ENCODE data around the gene SMAP2.
A peak's percentile ranks its signal among the peaks of the same experiment; 100 is the strongest.

The SMAP2 gene

DNA sequence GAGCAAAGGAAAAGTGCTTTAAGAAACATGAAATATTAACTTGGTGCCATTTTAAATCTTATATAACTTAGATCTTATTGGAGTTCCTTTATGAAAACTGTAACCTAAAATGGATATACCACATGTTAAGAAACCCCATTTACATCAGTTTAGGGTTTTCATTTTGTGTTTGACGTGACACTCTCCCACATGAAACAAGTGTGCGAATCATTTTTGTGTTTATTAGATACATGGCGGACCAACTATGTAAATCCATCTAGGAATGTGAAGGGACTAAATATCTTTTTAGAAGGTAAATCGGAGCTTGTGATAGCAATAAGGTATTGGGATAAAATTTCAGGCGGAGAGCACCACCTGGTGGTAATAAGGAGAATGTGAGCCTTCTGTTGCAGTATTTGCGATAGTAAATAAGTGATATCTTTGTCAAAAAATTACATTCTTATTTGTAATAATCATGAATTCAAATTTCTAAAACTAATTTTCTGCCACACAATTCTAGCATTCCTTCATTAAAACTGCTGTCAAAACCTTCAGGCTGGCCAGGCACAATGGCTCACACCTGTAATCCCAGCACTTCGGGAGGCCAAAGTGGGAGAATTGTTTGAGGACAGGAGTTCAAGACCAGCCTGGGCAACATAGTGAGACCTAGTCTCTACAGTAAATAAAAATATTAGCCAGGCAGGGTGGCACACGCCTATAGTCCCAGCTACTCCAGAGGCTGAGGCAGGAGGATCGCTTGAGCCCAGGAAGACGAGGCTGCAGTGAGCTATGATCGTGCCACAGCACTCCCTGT lies 31.3 kb downstream of the SMAP2 start:
- ChIA-PET POLR2A (interaction anchor here (1.0 kb wide), 1 partner anchor 31 kb away, joined by 6 read pairs; the partner anchor contains the start of gene SMAP2), CTCF (interaction anchor here (0.6 to 4.1 kb wide), 39 partner anchors 9 to 548 kb away, joined by 3 to 46 read pairs (median 5); partner anchors contain the start of genes COL9A2, SMAP2 and ZFP69B)
- TF ChIP-seq, protein P1, sequence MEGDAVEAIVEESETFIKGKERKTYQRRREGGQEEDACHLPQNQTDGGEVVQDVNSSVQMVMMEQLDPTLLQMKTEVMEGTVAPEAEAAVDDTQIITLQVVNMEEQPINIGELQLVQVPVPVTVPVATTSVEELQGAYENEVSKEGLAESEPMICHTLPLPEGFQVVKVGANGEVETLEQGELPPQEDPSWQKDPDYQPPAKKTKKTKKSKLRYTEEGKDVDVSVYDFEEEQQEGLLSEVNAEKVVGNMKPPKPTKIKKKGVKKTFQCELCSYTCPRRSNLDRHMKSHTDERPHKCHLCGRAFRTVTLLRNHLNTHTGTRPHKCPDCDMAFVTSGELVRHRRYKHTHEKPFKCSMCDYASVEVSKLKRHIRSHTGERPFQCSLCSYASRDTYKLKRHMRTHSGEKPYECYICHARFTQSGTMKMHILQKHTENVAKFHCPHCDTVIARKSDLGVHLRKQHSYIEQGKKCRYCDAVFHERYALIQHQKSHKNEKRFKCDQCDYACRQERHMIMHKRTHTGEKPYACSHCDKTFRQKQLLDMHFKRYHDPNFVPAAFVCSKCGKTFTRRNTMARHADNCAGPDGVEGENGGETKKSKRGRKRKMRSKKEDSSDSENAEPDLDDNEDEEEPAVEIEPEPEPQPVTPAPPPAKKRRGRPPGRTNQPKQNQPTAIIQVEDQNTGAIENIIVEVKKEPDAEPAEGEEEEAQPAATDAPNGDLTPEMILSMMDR (tag by site-specific recombination; IDR thresholded peaks at IDR 0.05): peak; percentile 63; the same call in 1 of the 2 replicates
- TF ChIP-seq BCL11A (tag by site-specific recombination; IDR thresholded peaks at IDR 0.05; ENCODE audit: low read depth) (no peak), IKZF3 (tag by site-specific recombination; IDR thresholded peaks at IDR 0.05) (no peak), ZNF157 (tag by site-specific recombination; IDR thresholded peaks at IDR 0.05) (no peak), ZNF677 (tag by site-specific recombination; IDR thresholded peaks at IDR 0.05) (peak; percentile 67; the same call in 1 of the 2 replicates), ZNF626 (tag by site-specific recombination; IDR thresholded peaks at IDR 0.05) (no peak), ZNF654 (tag by site-specific recombination; IDR thresholded peaks at IDR 0.05; ENCODE audit: low read depth) (peak; percentile 85), ZNF670 (tag by site-specific recombination; IDR thresholded peaks at IDR 0.05; ENCODE audit: low read depth) (no peak), ZNF202 (tag by site-specific recombination; IDR thresholded peaks at IDR 0.05; ENCODE audit: borderline replicate concordance) (no peak), ZNF184 (tag by site-specific recombination; IDR thresholded peaks at IDR 0.05) (no peak), ZBTB17 (tag by site-specific recombination; IDR thresholded peaks at IDR 0.05) (peak; percentile 19; the same call in 1 of the 2 replicates)
- TF ChIP-seq, protein P2, sequence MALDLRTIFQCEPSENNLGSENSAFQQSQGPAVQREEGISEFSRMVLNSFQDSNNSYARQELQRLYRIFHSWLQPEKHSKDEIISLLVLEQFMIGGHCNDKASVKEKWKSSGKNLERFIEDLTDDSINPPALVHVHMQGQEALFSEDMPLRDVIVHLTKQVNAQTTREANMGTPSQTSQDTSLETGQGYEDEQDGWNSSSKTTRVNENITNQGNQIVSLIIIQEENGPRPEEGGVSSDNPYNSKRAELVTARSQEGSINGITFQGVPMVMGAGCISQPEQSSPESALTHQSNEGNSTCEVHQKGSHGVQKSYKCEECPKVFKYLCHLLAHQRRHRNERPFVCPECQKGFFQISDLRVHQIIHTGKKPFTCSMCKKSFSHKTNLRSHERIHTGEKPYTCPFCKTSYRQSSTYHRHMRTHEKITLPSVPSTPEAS (tag by site-specific recombination; IDR thresholded peaks at IDR 0.05): no peak
- TF ChIP-seq, protein P3, sequence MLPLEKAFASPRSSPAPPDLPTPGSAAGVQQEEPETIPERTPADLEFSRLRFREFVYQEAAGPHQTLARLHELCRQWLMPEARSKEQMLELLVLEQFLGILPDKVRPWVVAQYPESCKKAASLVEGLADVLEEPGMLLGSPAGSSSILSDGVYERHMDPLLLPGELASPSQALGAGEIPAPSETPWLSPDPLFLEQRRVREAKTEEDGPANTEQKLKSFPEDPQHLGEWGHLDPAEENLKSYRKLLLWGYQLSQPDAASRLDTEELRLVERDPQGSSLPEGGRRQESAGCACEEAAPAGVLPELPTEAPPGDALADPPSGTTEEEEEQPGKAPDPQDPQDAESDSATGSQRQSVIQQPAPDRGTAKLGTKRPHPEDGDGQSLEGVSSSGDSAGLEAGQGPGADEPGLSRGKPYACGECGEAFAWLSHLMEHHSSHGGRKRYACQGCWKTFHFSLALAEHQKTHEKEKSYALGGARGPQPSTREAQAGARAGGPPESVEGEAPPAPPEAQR (tag by site-specific recombination; IDR thresholded peaks at IDR 0.05): no peak
- no peak overlapping the region for H3K27ac ChIP-seq (ENCODE audit: extremely low read depth, low read depth, low read length)
- H3K9me3 ChIP-seq (ENCODE audit: control insufficient read depth, insufficient read depth, low read depth, low read length): no peaks in the 10 kb centered on the region
- no peak overlapping the region for H3K4me3 ChIP-seq (ENCODE audit: low read depth, low read length)
- H3K4me1 ChIP-seq (ENCODE audit: control insufficient read depth, insufficient read depth, low read length): peaks cover 6% of the 10 kb centered on the region; the same call in 1 of the 2 replicates
- H3K36me3 ChIP-seq (ENCODE audit: control insufficient read depth in 2 of 2, insufficient read depth in 1 of 2, low read length in 2 of 2): peaks cover 0 to 17% of the 10 kb centered on the region in 2 experiments; a peak in 1 of 3 replicates

DNA sequence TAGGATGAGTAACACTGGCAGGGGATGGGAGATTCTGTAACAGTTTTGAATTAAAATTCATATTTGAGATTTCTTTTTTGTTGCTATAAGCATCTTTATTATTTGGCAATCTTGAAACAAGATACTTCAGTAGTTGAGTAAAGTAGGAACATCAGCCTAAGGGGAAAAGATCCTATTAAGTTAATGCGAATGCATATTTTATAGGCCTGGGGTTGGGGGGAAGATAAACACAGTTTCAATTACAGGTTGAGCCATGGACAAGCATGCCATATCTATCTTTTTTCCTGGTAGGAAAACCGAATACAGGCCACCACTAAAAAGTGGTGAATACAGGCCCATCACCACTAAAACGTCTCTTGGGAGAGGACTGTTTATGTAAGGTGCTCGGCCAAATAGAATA lies 32.3 kb downstream of the SMAP2 start:
- ChIA-PET CTCF (interaction anchor here (0.6 to 4.1 kb wide), 18 partner anchors 12 to 547 kb away, joined by 3 to 46 read pairs (median 5); partner anchors contain the start of gene SMAP2), POLR2A (no interaction called here)
- H3K4me1 ChIP-seq (ENCODE audit: control insufficient read depth, insufficient read depth, low read length): peaks cover 6% of the 10 kb centered on the region; the same call in 1 of the 2 replicates
- TF ChIP-seq OSR2 (tag by site-specific recombination; IDR thresholded peaks at IDR 0.05): peak; percentile 79
- TF ChIP-seq TRIM28 (IDR thresholded peaks at IDR 0.05; ENCODE audit: borderline replicate concordance, low read length): peak; percentile 14; the same call in 1 of the 2 replicates
- peak; percentile 84; the same call in 1 of the 2 replicates for TF ChIP-seq MZF1 (tag by site-specific recombination; IDR thresholded peaks at IDR 0.05; ENCODE audit: borderline replicate concordance)
- no peak for TF ChIP-seq BCL11B (tag by site-specific recombination; IDR thresholded peaks at IDR 0.05; ENCODE audit: low read depth)
- TF ChIP-seq, protein P4, sequence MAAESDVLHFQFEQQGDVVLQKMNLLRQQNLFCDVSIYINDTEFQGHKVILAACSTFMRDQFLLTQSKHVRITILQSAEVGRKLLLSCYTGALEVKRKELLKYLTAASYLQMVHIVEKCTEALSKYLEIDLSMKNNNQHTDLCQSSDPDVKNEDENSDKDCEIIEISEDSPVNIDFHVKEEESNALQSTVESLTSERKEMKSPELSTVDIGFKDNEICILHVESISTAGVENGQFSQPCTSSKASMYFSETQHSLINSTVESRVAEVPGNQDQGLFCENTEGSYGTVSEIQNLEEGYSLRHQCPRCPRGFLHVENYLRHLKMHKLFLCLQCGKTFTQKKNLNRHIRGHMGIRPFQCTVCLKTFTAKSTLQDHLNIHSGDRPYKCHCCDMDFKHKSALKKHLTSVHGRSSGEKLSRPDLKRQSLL (tag by site-specific recombination; IDR thresholded peaks at IDR 0.05): no peak
- TF ChIP-seq, protein P5, sequence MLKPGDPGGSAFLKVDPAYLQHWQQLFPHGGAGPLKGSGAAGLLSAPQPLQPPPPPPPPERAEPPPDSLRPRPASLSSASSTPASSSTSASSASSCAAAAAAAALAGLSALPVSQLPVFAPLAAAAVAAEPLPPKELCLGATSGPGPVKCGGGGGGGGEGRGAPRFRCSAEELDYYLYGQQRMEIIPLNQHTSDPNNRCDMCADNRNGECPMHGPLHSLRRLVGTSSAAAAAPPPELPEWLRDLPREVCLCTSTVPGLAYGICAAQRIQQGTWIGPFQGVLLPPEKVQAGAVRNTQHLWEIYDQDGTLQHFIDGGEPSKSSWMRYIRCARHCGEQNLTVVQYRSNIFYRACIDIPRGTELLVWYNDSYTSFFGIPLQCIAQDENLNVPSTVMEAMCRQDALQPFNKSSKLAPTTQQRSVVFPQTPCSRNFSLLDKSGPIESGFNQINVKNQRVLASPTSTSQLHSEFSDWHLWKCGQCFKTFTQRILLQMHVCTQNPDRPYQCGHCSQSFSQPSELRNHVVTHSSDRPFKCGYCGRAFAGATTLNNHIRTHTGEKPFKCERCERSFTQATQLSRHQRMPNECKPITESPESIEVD (tag by site-specific recombination; IDR thresholded peaks at IDR 0.05): peak; percentile 70
- TF ChIP-seq BCL11A (tag by site-specific recombination; IDR thresholded peaks at IDR 0.05; ENCODE audit: low read depth): 0 out of 2 replicates have a peak, but pooled peaks have one; percentile 31
- TF ChIP-seq FEZF1 (tag by site-specific recombination; IDR thresholded peaks at IDR 0.05): peak; percentile 55
- no peak for TF ChIP-seq HOXD13 (CRISPR knock-in tag; IDR thresholded peaks at IDR 0.05; ENCODE audit: borderline replicate concordance)
- TF ChIP-seq WT1 (tag by site-specific recombination; IDR thresholded peaks at IDR 0.05): 0 out of 2 replicates have a peak, but pooled peaks have one; percentile 14
- TF ChIP-seq, protein P6, sequence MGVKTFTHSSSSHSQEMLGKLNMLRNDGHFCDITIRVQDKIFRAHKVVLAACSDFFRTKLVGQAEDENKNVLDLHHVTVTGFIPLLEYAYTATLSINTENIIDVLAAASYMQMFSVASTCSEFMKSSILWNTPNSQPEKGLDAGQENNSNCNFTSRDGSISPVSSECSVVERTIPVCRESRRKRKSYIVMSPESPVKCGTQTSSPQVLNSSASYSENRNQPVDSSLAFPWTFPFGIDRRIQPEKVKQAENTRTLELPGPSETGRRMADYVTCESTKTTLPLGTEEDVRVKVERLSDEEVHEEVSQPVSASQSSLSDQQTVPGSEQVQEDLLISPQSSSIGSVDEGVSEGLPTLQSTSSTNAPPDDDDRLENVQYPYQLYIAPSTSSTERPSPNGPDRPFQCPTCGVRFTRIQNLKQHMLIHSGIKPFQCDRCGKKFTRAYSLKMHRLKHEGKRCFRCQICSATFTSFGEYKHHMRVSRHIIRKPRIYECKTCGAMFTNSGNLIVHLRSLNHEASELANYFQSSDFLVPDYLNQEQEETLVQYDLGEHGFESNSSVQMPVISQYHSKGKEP (tag by site-specific recombination; IDR thresholded peaks at IDR 0.05): peak; percentile 75
- no peak for TF ChIP-seq ZNF114 (tag by site-specific recombination; IDR thresholded peaks at IDR 0.05)
- 0 out of 2 replicates have a peak, but pooled peaks have one; percentile 31 for TF ChIP-seq IKZF3 (tag by site-specific recombination; IDR thresholded peaks at IDR 0.05)

More for the DNA sequence above, 32.3 kb downstream of the SMAP2 start:
- Histone ChIP-seq H3K9me3 (ENCODE audit: control insufficient read depth, insufficient read depth, low read depth, low read length) (no peaks in the 10 kb centered on the region), H3K36me3 (ENCODE audit: control insufficient read depth in 2 of 2, insufficient read depth in 1 of 2, low read length in 2 of 2) (peaks cover 0 to 26% of the 10 kb centered on the region in 2 experiments; a peak in 1 of 3 replicates), H3K27ac (ENCODE audit: extremely low read depth, low read depth, low read length) (no peak overlapping the region), H3K4me3 (ENCODE audit: low read depth, low read length) (no peak overlapping the region)
